Measurements from ENCODE around the gene GAK.

GRCh38 chr4:926538-926937 is 5.6 kb downstream of the GAK start:
- TF ChIP-seq CTCF (conservative IDR thresholded peaks at IDR 0.05; ENCODE audit: low read depth, low read length) (peak; percentile 33), CEBPB (IDR thresholded peaks at IDR 0.05; ENCODE audit: low read depth, low read length) (no peak)

Data from IMR-90 (cell line).